G401 (cell line): ENCODE data around the gene STK24. TPM values are rescaled to one million over a fixed set of nuclear protein-coding genes. Genes with fewer than 3 reads are reported as not detected.

Source experiments
- DNase-seq: peaks from one replicate; pipeline ENCODE4 v3.0.0-alpha.2; 2015; ENCODE audit warnings: low spot score
- in situ Hi-C: cut with HindIII; loops from 2 replicates; pipeline ENCODE4 v1.10.0; 2016; ENCODE audit warnings: low sequenced_read_pairs, mixed read lengths
- total RNA-seq: library from RNA; depleted of rRNA; stranded (reverse); fragments of >200 nt; shearing (Covaris generic); gene quantifications from 2 replicates; pipeline ENCODE4 v1.2.3, GENCODE V29; 2014

The STK24 gene
- total RNA-seq, 1 experiment from 2014 or later: 96.3 TPM

DNA sequence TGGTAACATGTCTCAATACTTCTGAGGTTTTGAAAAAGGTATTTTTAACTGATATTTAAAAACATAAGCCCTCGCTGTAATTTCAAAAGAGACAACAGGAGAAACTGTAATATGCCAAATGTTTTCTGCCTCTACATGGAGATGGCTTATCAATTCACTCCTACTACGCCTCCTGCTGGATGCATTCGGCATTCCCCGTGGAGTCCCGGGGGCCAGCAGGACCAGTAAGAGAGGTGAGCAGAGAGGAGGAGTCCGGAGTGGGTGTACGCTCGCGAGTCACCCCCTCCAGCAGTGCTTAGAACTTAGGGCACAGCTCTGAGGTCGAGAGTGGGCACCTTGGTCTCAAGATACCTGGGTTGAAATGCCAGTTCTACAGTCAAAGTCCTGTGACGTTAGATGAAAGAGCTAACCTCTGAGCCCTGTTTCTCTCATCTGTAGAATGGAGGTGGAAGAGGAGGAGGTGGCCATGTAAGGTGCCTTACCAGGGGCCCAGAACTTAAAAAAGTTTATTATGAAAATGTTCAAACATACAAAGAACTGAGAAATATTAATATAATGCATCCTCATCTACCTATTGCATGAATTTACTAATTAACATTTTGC is 110.2 kb downstream of the STK24 start:
- in situ Hi-C loops: no loop called here
- no peak for DNase-seq

GRCh38 chr13:98462946-98463345 is 114.0 kb downstream of the STK24 start:
- no peak for DNase-seq
- in situ Hi-C loops: no loop called here

DNA sequence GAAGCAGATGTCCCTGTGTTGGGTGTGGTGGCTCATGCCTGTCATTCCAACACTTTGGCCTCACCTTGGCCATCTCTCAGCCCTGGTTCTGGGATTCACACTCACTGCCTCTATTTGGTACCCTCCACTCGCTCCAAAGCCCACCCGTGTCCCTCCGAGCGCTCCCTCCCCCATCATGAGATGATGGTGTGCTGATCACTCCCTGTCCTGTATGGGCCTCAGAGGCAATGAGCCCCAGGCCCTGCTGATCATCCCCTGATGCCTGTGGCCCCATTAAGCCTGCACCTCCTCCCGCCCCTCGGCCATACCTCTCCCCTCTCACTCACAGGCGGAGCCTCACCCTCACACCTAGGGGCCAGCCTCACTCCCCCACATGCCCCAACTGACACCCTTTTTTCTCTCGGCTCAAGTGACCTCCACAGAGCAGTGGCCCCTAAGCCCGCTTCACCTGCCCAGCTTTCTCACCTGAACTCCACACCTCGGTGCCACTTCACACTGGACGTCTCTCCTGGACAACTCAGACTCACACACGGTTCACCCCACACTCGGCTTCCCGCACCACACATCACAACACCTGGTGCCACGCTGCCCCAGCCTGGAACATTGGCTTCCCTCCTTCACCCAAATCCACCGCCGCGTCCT is 114.5 kb downstream of the STK24 start:
- in situ Hi-C loops: no loop called here

DNA sequence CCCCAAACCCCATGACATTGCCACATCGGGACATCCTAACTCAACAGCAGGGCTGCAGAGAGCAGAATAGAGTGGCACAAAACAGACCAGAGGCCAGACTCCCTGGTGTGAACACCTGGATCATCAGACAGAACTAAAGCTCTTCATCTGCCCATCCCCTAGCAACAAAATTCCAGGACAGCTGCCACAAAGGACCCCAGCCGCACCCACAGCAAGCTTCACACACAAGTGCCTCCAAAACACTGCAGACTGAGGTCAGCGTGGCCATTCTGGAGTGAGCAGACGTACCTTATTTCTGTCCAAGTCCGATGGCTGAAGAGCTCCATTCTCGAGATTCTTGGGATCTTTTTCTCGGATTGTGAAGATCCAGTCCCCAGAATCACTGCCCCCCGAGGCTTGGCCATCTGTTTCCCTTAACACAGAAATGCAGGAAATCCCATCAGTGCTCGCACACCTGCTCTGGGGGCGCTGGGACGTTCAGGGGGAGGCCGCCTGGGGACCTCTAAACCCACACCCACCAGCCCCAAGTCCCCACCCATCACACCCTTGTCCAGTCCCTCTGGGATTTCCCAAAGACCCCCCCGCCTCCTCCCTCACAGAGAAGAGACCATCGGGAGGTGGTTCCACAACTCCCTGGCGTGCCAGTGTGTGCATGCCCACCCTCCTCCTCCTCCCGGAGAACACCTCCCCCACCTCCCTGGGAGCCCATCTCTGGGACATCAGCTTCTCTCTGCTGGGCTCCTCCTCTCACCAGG is 115.2 kb downstream of the STK24 start:
- in situ Hi-C loops: no loop called here
- peak; percentile 44 for DNase-seq

More for the DNA sequence above, 114.5 kb downstream of the STK24 start:
- DNase-seq: no peak

GRCh38 chr13:98460516-98460915 is 116.4 kb downstream of the STK24 start:
- in situ Hi-C loops: no loop called here
- DNase-seq: no peak

DNA sequence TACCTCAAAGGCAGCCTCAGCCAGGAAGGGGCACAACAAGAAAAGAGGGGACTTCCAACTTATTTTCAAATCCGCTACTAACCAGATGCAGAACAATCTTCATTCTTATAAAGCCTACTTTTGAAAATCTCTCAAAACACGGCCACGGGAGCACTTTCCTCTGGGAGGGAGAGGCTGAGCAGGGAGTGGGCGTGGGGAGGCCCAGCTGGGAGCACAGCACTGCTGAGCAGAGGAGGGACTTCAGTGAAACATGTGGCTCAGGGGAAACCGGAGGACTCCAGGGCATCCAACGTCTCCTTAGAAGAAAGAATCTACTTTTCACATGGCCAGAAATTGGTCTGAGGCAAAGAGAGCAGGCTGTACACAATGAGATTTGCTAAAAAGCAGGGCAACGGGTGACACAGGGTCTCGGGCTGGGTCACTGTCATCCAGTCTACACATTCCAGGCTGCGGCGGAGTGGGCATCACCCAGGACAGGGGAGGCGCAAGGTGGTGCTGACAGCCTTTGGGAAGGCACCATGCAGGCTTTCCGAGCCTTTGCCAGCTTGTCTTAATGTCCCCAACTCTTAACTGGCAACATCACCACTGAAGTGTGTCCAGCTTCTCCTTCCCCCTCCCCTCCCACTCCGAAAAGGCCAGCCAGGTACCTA is 117.1 kb downstream of the STK24 start:
- no peak for DNase-seq
- in situ Hi-C loops: no loop called here

DNA sequence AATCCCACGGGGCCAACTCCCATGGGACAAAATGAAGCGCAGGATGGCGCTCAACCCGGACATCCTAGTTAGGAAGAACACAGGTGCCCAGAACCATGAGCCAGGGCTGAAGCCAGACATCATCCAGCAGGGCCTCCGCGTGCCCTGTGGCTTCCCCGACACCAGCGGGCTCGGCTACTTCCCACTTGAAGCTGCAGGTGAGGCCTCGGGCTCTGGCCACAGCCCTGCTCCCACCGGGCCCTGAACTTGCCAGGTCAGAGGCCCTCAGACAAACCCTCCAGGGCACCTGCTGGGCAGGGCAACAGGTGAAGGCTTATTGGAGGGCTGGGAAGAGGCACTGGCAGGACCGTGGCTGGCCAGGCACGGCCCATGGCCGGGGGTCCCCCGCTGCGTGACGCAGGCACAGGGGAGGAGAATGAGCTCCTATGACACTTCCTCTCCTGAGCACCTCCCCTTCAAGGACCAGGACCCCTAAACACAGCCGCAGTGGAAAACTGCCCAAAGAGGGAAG is 117.7 kb downstream of the STK24 start:
- no peak for DNase-seq
- in situ Hi-C loops: no loop called here

- in situ Hi-C loops: no loop called here
- no peak for DNase-seq
Observed at GRCh38 chr13:98458431-98458830, 118.5 kb downstream of the STK24 start.

- in situ Hi-C loops: no loop called here
- no peak for DNase-seq
Observed at GRCh38 chr13:98457053-98457452, 119.9 kb downstream of the STK24 start.

GRCh38 chr13:98456413-98456845 is 120.5 kb downstream of the STK24 start:
- no peak for DNase-seq
- in situ Hi-C loops: no loop called here

DNA sequence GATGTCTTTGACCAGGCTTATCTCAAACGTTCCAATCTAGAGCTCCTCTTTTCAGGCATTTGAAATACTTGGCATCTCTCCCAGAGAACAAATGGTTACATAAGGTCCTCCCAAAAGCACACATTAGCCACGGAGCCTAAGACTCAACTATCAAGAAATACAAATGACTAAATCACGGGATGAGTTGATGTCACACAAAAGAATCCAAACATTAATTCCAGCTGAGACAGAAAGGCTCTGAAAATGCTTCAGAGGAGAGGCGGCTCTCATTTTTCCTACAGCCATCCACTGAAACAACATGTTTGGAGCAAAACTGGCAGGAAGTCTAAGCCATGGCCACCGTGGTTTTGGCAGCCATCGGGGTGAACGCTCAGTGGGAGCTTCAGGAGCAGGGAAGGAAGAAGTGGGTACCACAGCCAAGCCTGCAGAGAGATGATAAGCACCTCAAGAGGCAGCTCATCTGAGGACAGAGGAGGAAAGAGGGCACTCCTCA is 122.5 kb downstream of the STK24 start:
- in situ Hi-C loops: no loop called here
- peak; percentile 96 for DNase-seq

- in situ Hi-C loops: no loop called here
- DNase-seq: peak; percentile 72
Observed at GRCh38 chr13:98452851-98453843, 123.8 kb downstream of the STK24 start.

- peak; percentile 33 for DNase-seq
- in situ Hi-C loops: no loop called here
Observed at GRCh38 chr13:98451676-98452470, 125.0 kb downstream of the STK24 start.

DNA sequence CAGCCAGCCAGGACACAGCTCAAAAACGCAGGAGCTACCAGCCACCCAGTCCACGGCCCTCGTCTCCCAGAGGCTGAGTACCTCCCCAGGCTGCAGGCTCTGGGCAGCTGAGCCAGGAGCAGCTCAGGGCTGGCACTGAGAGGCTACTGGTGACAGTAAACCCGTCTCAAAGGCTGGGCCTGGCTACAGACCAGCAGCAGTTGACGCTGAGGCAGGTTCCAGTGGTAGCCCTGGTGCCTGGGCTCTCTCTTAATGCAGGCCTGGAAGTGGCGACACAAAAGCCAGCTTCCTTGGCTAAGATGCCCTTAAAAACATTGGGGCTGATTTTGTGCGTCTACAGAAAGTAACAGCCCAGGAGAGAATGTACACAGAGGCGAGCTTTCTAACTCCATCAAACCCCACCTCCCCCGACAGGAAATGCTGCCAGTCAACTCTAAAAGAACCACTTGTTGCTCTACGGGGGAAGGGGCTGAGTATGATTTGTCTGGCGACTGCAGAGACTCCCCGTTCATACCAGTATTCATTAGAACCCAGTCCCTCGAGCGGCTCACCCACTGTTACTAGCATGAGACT is 126.3 kb downstream of the STK24 start:
- DNase-seq: peak; percentile 45
- in situ Hi-C loops: no loop called here

DNA sequence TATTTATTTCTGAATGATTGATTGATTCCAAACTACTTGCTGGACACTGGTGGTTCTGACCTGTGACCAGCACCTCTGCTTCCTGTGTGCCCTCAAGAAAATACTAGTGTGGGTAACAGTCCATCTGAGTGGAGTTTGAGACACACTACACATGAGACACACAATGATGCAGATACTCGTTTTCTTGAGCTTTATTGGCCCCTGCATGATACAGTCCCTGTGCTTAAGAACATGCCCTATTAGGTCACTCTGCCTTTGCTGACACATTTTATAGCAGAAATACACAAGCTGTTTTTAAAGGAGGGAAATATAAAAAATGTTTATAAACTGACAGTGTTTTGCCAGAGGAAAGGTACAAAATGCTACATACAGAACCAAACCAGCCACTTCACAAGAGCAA is 126.9 kb downstream of the STK24 start:
- in situ Hi-C loops: no loop called here
- no peak for DNase-seq

DNA sequence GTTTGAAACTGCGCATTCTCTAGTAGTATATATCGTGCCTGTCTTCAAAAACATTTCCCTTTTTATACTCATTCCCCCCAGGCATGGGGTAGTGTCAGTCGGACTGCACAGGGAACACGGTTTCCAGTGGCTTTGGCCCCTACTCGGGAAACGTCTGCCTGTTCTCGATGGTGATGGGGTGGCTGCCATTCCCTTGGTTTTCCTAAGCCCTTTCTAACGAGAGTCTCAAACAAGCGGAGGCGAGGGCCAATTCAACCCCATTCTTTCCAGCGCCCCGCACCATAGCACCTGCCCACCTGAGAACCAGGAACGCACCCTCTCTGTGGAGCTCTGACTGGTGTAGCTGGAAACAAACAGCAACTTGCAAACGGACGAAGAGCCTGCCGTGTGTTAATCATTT is 127.6 kb downstream of the STK24 start:
- no peak for DNase-seq
- in situ Hi-C loops: loop anchor here (25.0 kb wide), 1 partner anchor 213 kb away; no protein-coding TSS in a partner anchor

DNA sequence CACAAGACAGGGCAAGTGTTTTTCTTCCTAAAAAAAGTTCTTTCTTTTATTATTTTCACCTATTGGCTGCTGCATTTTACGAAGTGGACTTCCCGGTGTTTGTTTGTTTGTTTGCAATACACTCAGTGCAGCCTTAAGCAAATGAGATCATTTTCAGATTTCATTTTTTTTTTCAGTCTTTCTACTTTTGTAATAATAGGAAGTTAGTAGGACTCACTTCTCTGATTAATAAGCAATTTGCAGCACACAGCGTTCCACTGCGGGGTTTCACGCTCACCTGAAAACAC is 128.3 kb downstream of the STK24 start:
- in situ Hi-C loops: loop anchor here (25.0 kb wide), 1 partner anchor 214 kb away; no protein-coding TSS in a partner anchor
- no peak for DNase-seq
